GM23248 (cell line): Measurements from ENCODE around the gene SKI.

Source experiments
- EZH2 ChIP-seq: fragments of 200-600 bp; sonication (generic); IDR thresholded peaks from 2 replicates; pipeline ENCODE4 v1.6.1; 2018; ENCODE audit warnings: antibody characterized with exemption, mild to moderate bottlenecking; ENCODE audit not compliant: insufficient read depth, poor library complexity, severe bottlenecking
- EZH2phosphoT487 ChIP-seq: fragments of 200-600 bp; sonication (generic); IDR thresholded peaks from 2 replicates; pipeline ENCODE4 v1.6.1; 2018; ENCODE audit warnings: antibody characterized with exemption, moderate library complexity, mild to moderate bottlenecking, low read depth; ENCODE audit not compliant: insufficient read depth

- TF ChIP-seq EZH2phosphoT487 (no peak), EZH2 (no peak)
These were observed 80.7 kb downstream of the SKI start for GRCh38 chr1:2308844-2309243.
